Neural cell (in vitro differentiated cells): ENCODE data around the gene CDNF.

ENCODE experiments used
- CTCF ChIP-seq: fragments of 450-650 bp; IDR thresholded peaks from 2 replicates; pipeline ENCODE4 v1.5.1; 2014; ENCODE audit warnings: antibody characterized with exemption, mild to moderate bottlenecking, moderate library complexity; ENCODE audit not compliant: poor library complexity, severe bottlenecking
- EZH2 ChIP-seq: fragments of 200-600, 300-800 bp; shearing (Covaris generic), sonication (generic); IDR thresholded peaks from 2 replicates; pipeline ENCODE4 v1.6.1; 2014; ENCODE audit warnings: antibody characterized with exemption, low read length, borderline replicate concordance, mild to moderate bottlenecking; ENCODE audit not compliant: insufficient read depth, poor library complexity, severe bottlenecking
- POLR2AphosphoS5 ChIP-seq: IDR thresholded peaks from 2 replicates; pipeline ENCODE4 v1.6.1; 2012
- TAF1 ChIP-seq: IDR thresholded peaks from 2 replicates; pipeline ENCODE4 v1.6.1; 2012; ENCODE audit warnings: low read depth

GRCh38 chr10:14875941-14876340 lies 38.1 kb upstream of the CDNF start:
- TF ChIP-seq POLR2AphosphoS5 = no peak
- no peak for TF ChIP-seq TAF1
- TF ChIP-seq CTCF = no peak
- TF ChIP-seq EZH2 = no peak
